ENCODE data around the gene FSCB.

FSCB gene

DNA sequence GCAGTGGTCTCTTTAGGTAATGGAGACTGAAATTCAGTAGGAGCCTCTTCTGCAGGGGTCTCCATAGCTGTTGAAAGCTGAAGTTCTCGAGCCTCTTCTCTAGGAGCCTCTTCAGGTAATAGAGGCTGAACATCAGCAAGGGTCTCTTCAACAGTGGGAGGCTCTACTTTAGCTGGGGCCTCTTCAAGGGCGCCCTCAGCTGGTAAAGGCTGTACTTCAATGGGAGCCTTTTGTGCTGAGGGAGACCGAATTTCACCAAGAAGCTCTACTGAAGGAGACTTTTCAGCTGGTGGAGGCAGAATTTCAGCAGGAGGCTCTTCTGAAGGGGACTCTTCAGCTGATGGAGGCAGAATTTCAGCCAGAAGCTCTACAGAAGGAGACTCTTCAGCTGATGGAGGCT is 1.5 kb downstream of the FSCB start:
- Histone ChIP-seq H3K9ac (ENCODE audit: insufficient read length, low read depth) (no peak overlapping the region), H3K27me3 (ENCODE audit: insufficient read depth, insufficient read length) (no peaks in the 10 kb centered on the region), H3K9me3 (ENCODE audit: insufficient read depth, low read length) (no peaks in the 10 kb centered on the region; the same call in 1 of the 2 replicates), H3K4me3 (ENCODE audit: insufficient read length, low read depth) (no peak overlapping the region), H3K4me1 (ENCODE audit: insufficient read depth, insufficient read length) (no peaks in the 10 kb centered on the region), H3K36me3 (ENCODE audit: insufficient read depth, insufficient read length, low read length) (no peaks in the 10 kb centered on the region)
- DNase-seq (ENCODE audit: low read depth, low spot score), result peak; percentile 1
- TF ChIP-seq SUZ12 (IDR thresholded peaks at IDR 0.05; ENCODE audit: extremely low read depth, insufficient read depth, insufficient read length), result no peak
- no peak for TF ChIP-seq YY1 (IDR thresholded peaks at IDR 0.05; ENCODE audit: insufficient read depth, insufficient read length)

DNA sequence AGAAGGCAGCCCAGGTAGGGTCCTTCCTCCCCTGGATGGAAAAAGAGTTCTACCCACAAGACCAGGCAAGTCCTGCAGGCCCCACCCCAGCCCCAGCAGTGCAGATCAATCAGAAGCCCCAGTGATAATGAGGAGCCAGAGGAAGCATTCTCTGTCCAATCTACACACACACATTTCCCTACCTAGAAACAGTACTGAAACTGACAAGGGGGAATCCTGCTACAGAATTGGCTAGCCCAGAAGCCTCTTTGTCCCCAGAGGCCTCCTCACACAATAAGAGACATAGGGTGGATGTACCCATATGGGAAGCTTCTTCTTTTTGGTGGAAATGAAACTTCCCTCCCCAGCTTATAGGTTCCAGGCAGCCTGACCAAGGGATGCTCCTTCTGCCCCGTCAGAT is 9.9 kb downstream of the FSCB start:
- H3K9ac ChIP-seq (ENCODE audit: insufficient read length, low read depth), result no peak overlapping the region
- no peak for TF ChIP-seq YY1 (IDR thresholded peaks at IDR 0.05; ENCODE audit: insufficient read depth, insufficient read length)
- no peak for TF ChIP-seq SUZ12 (IDR thresholded peaks at IDR 0.05; ENCODE audit: extremely low read depth, insufficient read depth, insufficient read length)
- no peak for TF ChIP-seq ZNF274 (IDR thresholded peaks at IDR 0.05; ENCODE audit: low read depth, low read length)
- no peak for DNase-seq (ENCODE audit: low read depth, low spot score)
- H3K4me1 ChIP-seq (ENCODE audit: insufficient read depth, insufficient read length), result no peaks in the 10 kb centered on the region
- H3K9me3 ChIP-seq (ENCODE audit: insufficient read depth, low read length), result peaks cover 2% of the 10 kb centered on the region; the same call in 1 of the 2 replicates
- no peaks in the 10 kb centered on the region for H3K36me3 ChIP-seq (ENCODE audit: insufficient read depth, insufficient read length, low read length)
- no peaks in the 10 kb centered on the region for H3K27me3 ChIP-seq (ENCODE audit: insufficient read depth, insufficient read length)
- no peak overlapping the region for H3K4me3 ChIP-seq (ENCODE audit: insufficient read length, low read depth)

DNA sequence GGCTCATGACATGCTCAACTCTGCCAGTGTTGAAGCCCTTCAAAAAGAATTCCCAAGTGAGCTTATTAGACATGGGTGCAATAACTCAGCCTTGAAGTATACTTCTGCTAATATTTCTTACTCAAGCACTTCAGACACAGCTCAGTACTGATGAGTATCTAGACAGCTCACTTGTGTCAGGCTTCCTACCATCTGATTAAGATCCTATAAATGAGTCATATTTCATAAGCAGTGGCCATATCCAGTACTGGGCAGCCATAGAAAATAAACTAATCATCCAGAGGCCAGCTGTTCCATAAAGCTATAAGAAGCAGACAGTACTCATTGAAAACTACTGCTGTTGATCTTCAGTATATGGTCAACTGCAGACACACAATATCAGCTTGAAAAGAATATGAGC is 12.9 kb downstream of the FSCB start:
- H3K9ac ChIP-seq (ENCODE audit: insufficient read length, low read depth), result no peak overlapping the region
- TF ChIP-seq YY1 (IDR thresholded peaks at IDR 0.05; ENCODE audit: insufficient read depth, insufficient read length) (no peak), ZNF274 (IDR thresholded peaks at IDR 0.05; ENCODE audit: low read depth, low read length) (no peak), SUZ12 (IDR thresholded peaks at IDR 0.05; ENCODE audit: extremely low read depth, insufficient read depth, insufficient read length) (no peak)
- peaks cover 5% of the 10 kb centered on the region; the same call in 1 of the 2 replicates for H3K9me3 ChIP-seq (ENCODE audit: insufficient read depth, low read length)
- H3K27me3 ChIP-seq (ENCODE audit: insufficient read depth, insufficient read length), result no peaks in the 10 kb centered on the region
- H3K4me1 ChIP-seq (ENCODE audit: insufficient read depth, insufficient read length), result no peaks in the 10 kb centered on the region
- no peak for DNase-seq (ENCODE audit: low read depth, low spot score)
- no peak overlapping the region for H3K4me3 ChIP-seq (ENCODE audit: insufficient read length, low read depth)
- no peaks in the 10 kb centered on the region for H3K36me3 ChIP-seq (ENCODE audit: insufficient read depth, insufficient read length, low read length)

DNA sequence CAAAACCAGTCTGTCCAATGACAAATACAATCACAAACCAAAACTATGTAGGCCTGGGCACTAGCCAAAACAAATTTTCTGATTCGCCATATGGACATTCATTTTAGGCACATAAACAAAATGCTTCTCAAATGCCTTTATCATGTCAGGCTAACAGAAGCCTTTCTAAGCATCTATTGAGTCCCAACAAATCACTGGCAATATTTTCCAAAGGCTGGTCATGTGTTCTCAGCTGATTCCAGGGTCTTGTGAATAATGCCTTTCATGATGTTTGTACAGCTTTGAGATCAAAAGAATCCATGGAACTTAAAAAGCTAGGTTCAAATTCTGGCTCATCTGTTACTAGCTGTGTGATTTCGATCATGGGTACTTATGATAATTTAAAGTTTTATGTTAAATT is 16.1 kb downstream of the FSCB start:
- H3K36me3 ChIP-seq (ENCODE audit: insufficient read depth, insufficient read length, low read length), result no peaks in the 10 kb centered on the region
- no peaks in the 10 kb centered on the region for H3K27me3 ChIP-seq (ENCODE audit: insufficient read depth, insufficient read length)

DNA sequence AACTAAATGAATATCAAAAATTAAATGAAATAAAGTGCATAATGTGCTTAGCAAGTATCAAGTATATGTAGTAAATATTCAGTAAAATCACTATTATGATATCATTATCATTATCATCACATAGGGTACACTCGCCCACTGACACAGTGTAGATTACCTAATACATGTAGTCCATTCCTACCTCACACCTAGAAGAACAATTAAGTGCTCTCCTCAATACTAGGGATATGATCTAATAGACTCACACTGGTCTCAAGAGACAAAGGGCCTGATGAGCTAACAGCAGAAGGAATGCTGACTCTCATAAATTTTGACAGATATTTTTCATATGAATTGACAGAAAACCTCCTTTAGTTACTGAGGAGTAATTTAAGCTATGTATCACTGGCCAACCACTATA is 29.1 kb downstream of the FSCB start:
- no peak for TF ChIP-seq SUZ12 (IDR thresholded peaks at IDR 0.05; ENCODE audit: extremely low read depth, insufficient read depth, insufficient read length)
- TF ChIP-seq YY1 (IDR thresholded peaks at IDR 0.05; ENCODE audit: insufficient read depth, insufficient read length), result no peak
- TF ChIP-seq ZNF274 (IDR thresholded peaks at IDR 0.05; ENCODE audit: low read depth, low read length), result no peak
- Histone ChIP-seq H3K4me3 (ENCODE audit: insufficient read length, low read depth) (no peak overlapping the region), H3K27me3 (ENCODE audit: insufficient read depth, insufficient read length) (no peaks in the 10 kb centered on the region), H3K9ac (ENCODE audit: insufficient read length, low read depth) (no peak overlapping the region), H3K4me1 (ENCODE audit: insufficient read depth, insufficient read length) (no peaks in the 10 kb centered on the region), H3K9me3 (ENCODE audit: insufficient read depth, low read length) (no peaks in the 10 kb centered on the region), H3K36me3 (ENCODE audit: insufficient read depth, insufficient read length, low read length) (no peaks in the 10 kb centered on the region)
- no peak for DNase-seq (ENCODE audit: low read depth, low spot score)

More for the DNA sequence above, 16.1 kb downstream of the FSCB start:
- H3K4me3 ChIP-seq (ENCODE audit: insufficient read length, low read depth), result no peak overlapping the region
- H3K4me1 ChIP-seq (ENCODE audit: insufficient read depth, insufficient read length), result no peaks in the 10 kb centered on the region
- H3K9me3 ChIP-seq (ENCODE audit: insufficient read depth, low read length), result peaks cover 5% of the 10 kb centered on the region; the same call in 1 of the 2 replicates
- DNase-seq (ENCODE audit: low read depth, low spot score), result no peak
- H3K9ac ChIP-seq (ENCODE audit: insufficient read length, low read depth), result no peak overlapping the region
- TF ChIP-seq SUZ12 (IDR thresholded peaks at IDR 0.05; ENCODE audit: extremely low read depth, insufficient read depth, insufficient read length) (no peak), YY1 (IDR thresholded peaks at IDR 0.05; ENCODE audit: insufficient read depth, insufficient read length) (no peak), ZNF274 (IDR thresholded peaks at IDR 0.05; ENCODE audit: low read depth, low read length) (no peak)

DNA sequence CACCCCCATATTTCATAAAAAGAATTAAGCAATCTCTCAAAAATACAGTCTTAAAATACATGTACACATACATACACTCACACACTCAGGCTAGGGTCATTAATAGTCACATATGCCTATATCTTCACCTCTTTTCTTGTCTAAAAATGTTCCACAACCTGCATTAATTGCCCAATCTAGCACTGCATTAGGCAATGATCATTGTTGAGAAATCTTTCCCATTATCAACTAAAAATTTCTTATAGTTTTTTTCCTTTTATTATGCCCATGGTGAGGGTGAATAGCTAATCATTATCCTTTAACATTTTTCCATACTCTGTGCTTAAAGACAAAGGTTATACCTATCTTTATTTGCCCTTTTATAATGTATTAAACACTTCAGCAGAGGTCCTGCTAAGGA is 38.3 kb downstream of the FSCB start:
- no peaks in the 10 kb centered on the region for H3K9me3 ChIP-seq (ENCODE audit: insufficient read depth, low read length)
- TF ChIP-seq SUZ12 (IDR thresholded peaks at IDR 0.05; ENCODE audit: extremely low read depth, insufficient read depth, insufficient read length) (no peak), YY1 (IDR thresholded peaks at IDR 0.05; ENCODE audit: insufficient read depth, insufficient read length) (no peak), ZNF274 (IDR thresholded peaks at IDR 0.05; ENCODE audit: low read depth, low read length) (no peak)
- H3K4me1 ChIP-seq (ENCODE audit: insufficient read depth, insufficient read length), result no peaks in the 10 kb centered on the region
- H3K36me3 ChIP-seq (ENCODE audit: insufficient read depth, insufficient read length, low read length), result no peaks in the 10 kb centered on the region
- H3K4me3 ChIP-seq (ENCODE audit: insufficient read length, low read depth), result no peak overlapping the region
- H3K27me3 ChIP-seq (ENCODE audit: insufficient read depth, insufficient read length), result no peaks in the 10 kb centered on the region
- H3K9ac ChIP-seq (ENCODE audit: insufficient read length, low read depth), result no peak overlapping the region
- DNase-seq (ENCODE audit: low read depth, low spot score), result no peak

DNA sequence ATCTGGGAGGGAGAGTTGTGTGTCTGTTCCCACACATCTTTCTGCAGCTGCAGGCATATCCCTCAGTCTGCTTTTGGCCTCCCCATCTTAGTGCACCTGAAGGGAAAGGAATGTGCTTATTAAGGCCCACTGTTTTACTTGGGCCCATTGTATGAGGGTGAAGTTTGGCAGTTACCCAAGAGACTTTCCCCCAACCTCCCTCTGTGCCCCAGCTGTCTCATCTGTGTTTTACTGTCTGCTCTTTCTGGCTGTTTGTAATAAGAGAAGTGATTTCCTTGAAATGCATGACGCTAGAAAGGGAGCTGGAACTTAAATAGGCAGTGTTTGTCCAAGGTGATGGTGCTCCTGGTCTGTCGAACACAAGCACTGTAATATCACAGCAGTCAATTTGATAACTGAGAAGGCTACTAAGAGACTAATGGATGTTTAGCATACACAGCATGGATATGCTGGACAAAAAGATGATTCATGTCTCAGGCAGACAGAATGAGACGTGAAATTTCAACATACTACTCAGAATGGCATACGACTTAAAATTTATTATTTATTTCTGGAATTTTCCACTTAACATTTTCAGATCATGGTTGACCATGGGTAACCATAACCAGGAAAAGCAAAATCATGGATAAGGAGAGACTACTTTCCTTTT is 43.6 kb downstream of the FSCB start:
- H3K9me3 ChIP-seq (ENCODE audit: insufficient read depth, low read length), result no peaks in the 10 kb centered on the region
- TF ChIP-seq ZNF274 (IDR thresholded peaks at IDR 0.05; ENCODE audit: low read depth, low read length) (no peak), SUZ12 (IDR thresholded peaks at IDR 0.05; ENCODE audit: extremely low read depth, insufficient read depth, insufficient read length) (no peak), YY1 (IDR thresholded peaks at IDR 0.05; ENCODE audit: insufficient read depth, insufficient read length) (no peak)
- H3K9ac ChIP-seq (ENCODE audit: insufficient read length, low read depth), result no peak overlapping the region
- H3K36me3 ChIP-seq (ENCODE audit: insufficient read depth, insufficient read length, low read length), result no peaks in the 10 kb centered on the region
- DNase-seq (ENCODE audit: low read depth, low spot score), result no peak
- H3K4me3 ChIP-seq (ENCODE audit: insufficient read length, low read depth), result no peak overlapping the region
- H3K27me3 ChIP-seq (ENCODE audit: insufficient read depth, insufficient read length), result no peaks in the 10 kb centered on the region
- H3K4me1 ChIP-seq (ENCODE audit: insufficient read depth, insufficient read length), result no peaks in the 10 kb centered on the region
